IMR-90 (cell line): Measurements from ENCODE around the gene ZMYM4. TPM values are rescaled to one million over a fixed set of nuclear protein-coding genes. Genes with fewer than 3 reads are reported as not detected.

ENCODE experiments used
- ATAC-seq: fragments of 200-7000 bp; cut with Tn5 transposase; 2 replicates; pipeline ENCODE4 v1.9.1; 2020; ENCODE audit warnings: low read depth, mild to moderate bottlenecking, moderate library complexity
- BruUV-seq: library from RNA; stranded (reverse); fragments of 400-500 nt; replicated peaks from 2 replicates; lab custom pipeline; 2021; lab: Mats Ljungman, UMichigan
- CTCF ChIA-PET: fragments of 300-600 bp; formaldehyde crosslinking; extraction: SDS; loops from one replicate; lab custom pipeline; 2021; ENCODE audit warnings: antibody characterized with exemption; lab: Yijun Ruan, JAX
- POLR2A ChIA-PET: fragments of 300-600 bp; sonication (Branson Sonifier 250); formaldehyde crosslinking; loops from one replicate; lab custom pipeline; 2022; ENCODE audit warnings: antibody characterized with exemption; ENCODE audit not compliant: unreplicated experiment; lab: Charles Lee
- DNase-seq: peaks from one replicate; pipeline ENCODE4 v3.0.0; 2013
- H2AFZ ChIP-seq: replicated peaks from 2 replicates; pipeline ENCODE3; 2013; ENCODE audit warnings: low read length, mild to moderate bottlenecking; ENCODE audit not compliant: poor library complexity
- H2AK5ac ChIP-seq: 2 replicates; pipeline ENCODE4 v1.6.1; 2013; ENCODE audit warnings: low read depth, low read length, inconsistent platforms
- H2AK9ac ChIP-seq: replicated peaks from 2 replicates; pipeline ENCODE3; 2013; ENCODE audit warnings: mild to moderate bottlenecking, low read depth, low read length, moderate library complexity; ENCODE audit not compliant: poor library complexity
- H2BK120ac ChIP-seq: 2 replicates; pipeline ENCODE4 v1.6.1; 2013; ENCODE audit warnings: low read depth, low read length, inconsistent platforms
- H2BK15ac ChIP-seq: 3 replicates; pipeline ENCODE4 v1.6.1; 2013; ENCODE audit warnings: low read depth, low read length, inconsistent platforms
- H2BK20ac ChIP-seq: 2 replicates; pipeline ENCODE4 v1.6.1; 2013; ENCODE audit warnings: low read depth, mild to moderate bottlenecking, inconsistent platforms, low read length, moderate library complexity
- H2BK5ac ChIP-seq: 2 replicates; pipeline ENCODE4 v1.6.1; 2013; ENCODE audit warnings: mild to moderate bottlenecking, low read depth, low read length, inconsistent platforms; ENCODE audit not compliant: poor library complexity, severe bottlenecking
- H3K14ac ChIP-seq: replicated peaks from 2 replicates; pipeline ENCODE4 v1.6.1; 2013; ENCODE audit warnings: low read depth, low read length, inconsistent platforms
- H3K18ac ChIP-seq: 2 replicates; pipeline ENCODE4 v1.6.1; 2013; ENCODE audit warnings: low read depth, low read length, control low read depth
- H3K23ac ChIP-seq: 2 replicates; pipeline ENCODE4 v1.6.1; 2013; ENCODE audit warnings: low read depth, low read length, inconsistent platforms
- H3K27ac ChIP-seq: 2 replicates; pipeline ENCODE4 v1.5.1; 2013; ENCODE audit warnings: mild to moderate bottlenecking, control low read depth, low read length; ENCODE audit not compliant: insufficient read depth
- H3K27me3 ChIP-seq: 2 replicates; pipeline ENCODE4 v1.6.1; 2013; ENCODE audit warnings: low read length; ENCODE audit not compliant: control insufficient read depth, insufficient read depth
- H3K36me3 ChIP-seq: 2 replicates; pipeline ENCODE4 v1.6.1; 2013; ENCODE audit warnings: low read length, mixed read lengths; ENCODE audit not compliant: control insufficient read depth, insufficient read depth
- H3K4ac ChIP-seq: 2 replicates; pipeline ENCODE4 v1.6.1; 2013; ENCODE audit warnings: low read depth, low read length, inconsistent platforms
- H3K4me1 ChIP-seq: 2 replicates; pipeline ENCODE4 v1.6.1; 2013; ENCODE audit warnings: low read length, mixed read lengths; ENCODE audit not compliant: control insufficient read depth, insufficient read depth
- H3K4me2 ChIP-seq: 2 replicates; pipeline ENCODE4 v1.6.1; 2013; ENCODE audit warnings: low read depth, mild to moderate bottlenecking, control low read depth, low read length, moderate library complexity
- H3K4me3 ChIP-seq: 2 replicates; pipeline ENCODE4 v1.5.1; 2013; ENCODE audit warnings: low read depth, mild to moderate bottlenecking, control low read depth, low read length, moderate library complexity; ENCODE audit not compliant: insufficient read depth
- H3K56ac ChIP-seq: 2 replicates; pipeline ENCODE4 v1.6.1; 2013; ENCODE audit warnings: low read length, inconsistent platforms; ENCODE audit not compliant: insufficient read depth; ENCODE audit errors: extremely low read depth
- H3K79me1 ChIP-seq, 2 experiments: 2 replicates each; pipeline ENCODE4 v1.6.1; 2013; ENCODE audit warnings: low read length in 2 of 2, inconsistent platforms in 1 of 2, low read depth in 1 of 2
- H3K9ac ChIP-seq: 2 replicates; pipeline ENCODE4 v1.6.1; 2013; ENCODE audit warnings: low read depth, low read length, control low read depth
- H3K9me1 ChIP-seq: 2 replicates; pipeline ENCODE4 v1.6.1; 2013; ENCODE audit warnings: low read length, inconsistent platforms; ENCODE audit not compliant: insufficient read depth
- H3K9me3 ChIP-seq: 2 replicates; pipeline ENCODE4 v1.6.1; 2013; ENCODE audit warnings: low read length; ENCODE audit not compliant: control insufficient read depth, insufficient read depth
- H4K20me1 ChIP-seq: 2 replicates; pipeline ENCODE4 v1.6.1; 2013; ENCODE audit warnings: low read length, inconsistent platforms; ENCODE audit not compliant: insufficient read depth
- H4K5ac ChIP-seq: 2 replicates; pipeline ENCODE4 v1.6.1; 2013; ENCODE audit warnings: mild to moderate bottlenecking, low read depth, low read length, control low read depth
- H4K8ac ChIP-seq, 2 experiments: 2 replicates each; pipeline ENCODE4 v1.6.1; 2013; ENCODE audit warnings: low read depth in 2 of 2, low read length in 2 of 2, control low read depth in 1 of 2, inconsistent platforms in 1 of 2
- H4K91ac ChIP-seq: 2 replicates; pipeline ENCODE4 v1.6.1; 2013; ENCODE audit warnings: low read depth, low read length, inconsistent platforms; ENCODE audit not compliant: insufficient read depth
- CHD1 ChIP-seq: IDR thresholded peaks from 2 replicates; pipeline ENCODE4 v1.6.1; 2012; ENCODE audit warnings: low read depth, low read length, improper control_type of control experiment
- ELK1 ChIP-seq: fragments of 150-350 bp; IDR thresholded peaks from 2 replicates; pipeline ENCODE4 v1.6.1; 2016; ENCODE audit warnings: low read depth, mild to moderate bottlenecking, low read length, moderate library complexity, borderline replicate concordance
- FOS ChIP-seq: fragments of 150-350 bp; IDR thresholded peaks from 2 replicates; pipeline ENCODE4 v1.6.1; 2016; ENCODE audit warnings: low read depth, low read length
- RCOR1 ChIP-seq: IDR thresholded peaks from 2 replicates; pipeline ENCODE4 v1.6.1; 2012; ENCODE audit warnings: mild to moderate bottlenecking, low read length, improper control_type of control experiment; ENCODE audit not compliant: insufficient replicate concordance
- USF2 ChIP-seq: fragments of 150-350 bp; IDR thresholded peaks from 2 replicates; pipeline ENCODE4 v1.6.1; 2017; ENCODE audit warnings: mild to moderate bottlenecking, antibody characterized with exemption, low read length, low read depth
- WGBS, 2 experiments: methylation state at CpG; one replicate each; pipeline versions ENCODE4 v1.1.5 to v1.1.7; 2013; ENCODE audit warnings: missing lambda C conversion rate in 2 of 2; ENCODE audit not compliant: insufficient read length in 1 of 2; ENCODE audit errors: extremely low coverage in 2 of 2; 5-methylcytosine and 5-hydroxymethylcytosine counted together
- dilution Hi-C: fragments of 300-500 bp; cut with HindIII; formaldehyde crosslinking; loops from one replicate; pipeline ENCODE4 v1.14.3; 2018; ENCODE audit warnings: low sequenced_read_pairs; ENCODE audit not compliant: unreplicated experiment
- in situ Hi-C: fragments of 300-500 bp; cut with MboI; formaldehyde crosslinking; loops from 3 replicates; pipeline ENCODE4 v1.14.3; 2019; ENCODE audit warnings: low sequenced_read_pairs, inconsistent platforms, mixed read lengths
- intact Hi-C: fragments of 100-400 bp; cut with micrococcal nuclease; formaldehyde crosslinking; loops from 2 replicates; pipeline ENCODE4 v1.10.0; 2022
- polyA plus RNA-seq, 3 experiments: library from polyadenylated mRNA; depleted of rRNA; stranded (reverse); fragments of >200 nt; gene quantifications; 2 replicates each; pipeline ENCODE4 v1.2.3, GENCODE V29; 2012; ENCODE audit warnings: low replicate concordance in 1 of 3
- total RNA-seq: library from RNA; depleted of rRNA; stranded (reverse); fragments of >200 nt; gene quantifications from 2 replicates; pipeline ENCODE4 v1.2.3, GENCODE V29; 2012

The ZMYM4 gene
- total and polyA plus RNA-seq, 2 of the 4 experiments (the other 2 are of a cell fraction): 14.7 to 53.8 TPM

- DNase-seq: no peak
- CTCF ChIA-PET: interaction anchor here (1.0 kb wide), 1 partner anchor 9 kb away, joined by 3 read pairs; no protein-coding TSS in a partner anchor
- Histone ChIP-seq H2BK20ac (no peak overlapping the region), H3K4me2 (no peak overlapping the region), H2BK120ac (no peak overlapping the region), H3K36me3 (peaks cover 28% of the 10 kb centered on the region), H3K14ac (no peak overlapping the region), H2BK15ac (no peak overlapping the region), H2BK5ac (no peak overlapping the region), H2AK9ac (no peak overlapping the region), H4K91ac (no peak overlapping the region), H3K9me1 (peaks cover 2% of the 10 kb centered on the region; the same call in 1 of the 2 replicates), H2AK5ac (no peak overlapping the region), H2AFZ (no peak overlapping the region), H4K8ac (no peak overlapping the region), H3K4me3 (no peak overlapping the region), H4K20me1 (no peaks in the 10 kb centered on the region), H3K9me3 (no peaks in the 10 kb centered on the region), H3K79me1 (no peaks in the 10 kb centered on the region; a peak in 1 of 4 replicates), H3K4me1 (no peaks in the 10 kb centered on the region), H3K27ac (no peak overlapping the region), H4K5ac (no peak overlapping the region), H3K18ac (no peak overlapping the region), H3K4ac (no peak overlapping the region), H3K23ac (no peak overlapping the region), H3K9ac (no peak overlapping the region), H3K27me3 (no peaks in the 10 kb centered on the region), H3K56ac (no peak overlapping the region)
- no peak for ATAC-seq
- POLR2A ChIA-PET: no interaction called here
- WGBS, 2 experiments: no CpG with 5 or more reads among the region's 2 CpGs
- in situ Hi-C loops (no loop called here), dilution Hi-C loops (no loop called here), intact Hi-C loops (no loop called here)
- BruUV-seq: no TSS peak
- TF ChIP-seq RCOR1 (no peak), FOS (no peak), CHD1 (no peak), ELK1 (no peak), USF2 (no peak)
Observed at GRCh38 chr1:35460796-35461195, 192.3 kb downstream of the ZMYM4 start.
